Measurements from ENCODE around the gene BBS10.
"Not testable (repeated sequence)": the region's sequence is repeated elsewhere in the genome, so short reads cannot be mapped to it uniquely, and the experiment has no call there.

BBS10 gene

DNA sequence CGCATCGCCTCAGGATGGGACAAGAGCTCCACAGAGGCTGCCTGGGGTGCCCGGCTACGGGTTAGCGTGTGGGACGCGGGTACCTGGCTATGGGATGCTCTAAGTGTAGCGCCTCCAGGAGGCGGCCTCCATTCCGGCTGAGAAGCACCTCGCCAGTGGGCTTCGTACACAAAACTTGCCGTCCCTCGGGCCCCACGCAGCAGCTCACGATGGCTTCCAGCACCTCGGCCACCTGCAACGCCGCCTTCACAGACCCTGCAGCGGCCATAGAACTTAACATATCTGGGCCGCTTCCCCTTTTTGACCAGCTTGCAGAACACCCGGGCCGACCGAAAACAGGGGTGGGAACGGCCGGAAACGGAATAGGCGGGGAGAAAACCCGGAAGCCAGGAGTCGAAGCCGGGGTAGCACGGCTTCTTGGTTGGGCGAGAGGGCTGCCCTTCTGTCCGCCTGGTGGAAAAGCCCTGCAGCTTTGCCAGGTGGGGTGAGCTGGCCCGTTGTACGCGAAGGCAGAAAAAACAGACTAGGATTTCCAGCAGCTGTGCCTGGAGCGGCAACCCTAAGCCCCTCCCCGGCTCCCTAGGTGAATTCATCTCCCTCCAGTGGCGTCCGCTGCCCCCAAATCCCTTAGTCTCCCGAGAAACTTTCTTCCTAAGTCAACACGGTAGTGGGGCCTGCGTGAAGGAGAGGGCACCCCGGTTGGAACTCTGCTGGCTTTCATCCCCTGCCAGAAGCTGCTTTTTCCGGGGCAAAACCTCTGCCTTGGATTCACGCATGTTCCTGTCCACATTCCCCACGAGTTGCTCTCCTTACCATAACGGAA is at the start of gene BBS10:
Gene BBS10 (minus strand): TSS at position 337 of the 823 bp plus-strand sequence. CDS start 57 bp downstream, at position 280.
- H3K27ac ChIP-seq, result peak within 1 kb of the TSS; percentile 85
- TF ChIP-seq, protein P1, sequence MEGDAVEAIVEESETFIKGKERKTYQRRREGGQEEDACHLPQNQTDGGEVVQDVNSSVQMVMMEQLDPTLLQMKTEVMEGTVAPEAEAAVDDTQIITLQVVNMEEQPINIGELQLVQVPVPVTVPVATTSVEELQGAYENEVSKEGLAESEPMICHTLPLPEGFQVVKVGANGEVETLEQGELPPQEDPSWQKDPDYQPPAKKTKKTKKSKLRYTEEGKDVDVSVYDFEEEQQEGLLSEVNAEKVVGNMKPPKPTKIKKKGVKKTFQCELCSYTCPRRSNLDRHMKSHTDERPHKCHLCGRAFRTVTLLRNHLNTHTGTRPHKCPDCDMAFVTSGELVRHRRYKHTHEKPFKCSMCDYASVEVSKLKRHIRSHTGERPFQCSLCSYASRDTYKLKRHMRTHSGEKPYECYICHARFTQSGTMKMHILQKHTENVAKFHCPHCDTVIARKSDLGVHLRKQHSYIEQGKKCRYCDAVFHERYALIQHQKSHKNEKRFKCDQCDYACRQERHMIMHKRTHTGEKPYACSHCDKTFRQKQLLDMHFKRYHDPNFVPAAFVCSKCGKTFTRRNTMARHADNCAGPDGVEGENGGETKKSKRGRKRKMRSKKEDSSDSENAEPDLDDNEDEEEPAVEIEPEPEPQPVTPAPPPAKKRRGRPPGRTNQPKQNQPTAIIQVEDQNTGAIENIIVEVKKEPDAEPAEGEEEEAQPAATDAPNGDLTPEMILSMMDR (conservative IDR thresholded peaks at IDR 0.05), result peak; percentile 57
- 0 out of 2 replicates have a peak, but pooled peaks have one; percentile 12 for TF ChIP-seq ZFX (IDR thresholded peaks at IDR 0.05)

DNA sequence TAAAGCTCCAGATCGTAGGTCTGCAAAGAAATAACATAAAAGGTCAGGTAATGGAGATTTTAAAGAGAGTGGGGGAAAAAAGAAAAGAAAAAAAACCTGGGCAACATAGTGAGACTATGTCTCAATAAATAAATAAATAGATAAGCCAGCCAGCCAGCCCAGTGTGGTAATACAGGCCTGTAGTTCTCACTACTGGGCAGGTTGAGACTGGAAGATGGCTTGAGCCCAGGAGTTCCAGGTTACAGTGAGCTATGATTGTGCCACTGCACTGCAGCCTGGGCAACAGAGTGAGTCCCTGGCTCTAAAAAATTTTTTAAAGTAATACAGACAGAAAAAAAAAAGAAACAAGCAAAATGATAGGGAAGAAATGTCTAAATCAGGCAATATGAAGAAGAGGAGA is 43.2 kb upstream of the BBS10 start:
- TF ChIP-seq ZFX (IDR thresholded peaks at IDR 0.05), result no peak
- TF ChIP-seq, protein P1 (conservative IDR thresholded peaks at IDR 0.05), result no peak
- no peak overlapping the region for H3K27ac ChIP-seq

DNA sequence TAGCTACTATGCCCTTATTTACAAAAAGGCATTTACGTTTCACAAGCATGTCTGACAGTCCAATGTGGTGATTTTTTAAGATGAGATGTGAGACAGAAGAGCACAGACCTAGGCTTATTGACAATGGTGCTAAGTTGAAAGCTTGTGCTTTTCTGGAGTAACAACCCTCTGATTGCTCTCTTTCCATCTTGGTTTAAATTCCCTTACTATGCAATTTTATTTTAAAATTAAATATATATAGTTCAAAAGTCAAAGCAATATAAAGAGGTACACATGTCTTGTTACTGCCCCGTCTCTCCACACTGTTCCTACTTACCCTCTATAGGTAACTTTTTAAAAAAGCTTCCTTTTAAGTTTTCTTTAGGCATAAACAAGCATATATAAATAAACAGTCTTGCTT is 39.4 kb upstream of the BBS10 start:
- H3K27ac ChIP-seq, result no peak overlapping the region
- no peak for TF ChIP-seq ZFX (IDR thresholded peaks at IDR 0.05)
- TF ChIP-seq, protein P1 (conservative IDR thresholded peaks at IDR 0.05), result no peak

DNA sequence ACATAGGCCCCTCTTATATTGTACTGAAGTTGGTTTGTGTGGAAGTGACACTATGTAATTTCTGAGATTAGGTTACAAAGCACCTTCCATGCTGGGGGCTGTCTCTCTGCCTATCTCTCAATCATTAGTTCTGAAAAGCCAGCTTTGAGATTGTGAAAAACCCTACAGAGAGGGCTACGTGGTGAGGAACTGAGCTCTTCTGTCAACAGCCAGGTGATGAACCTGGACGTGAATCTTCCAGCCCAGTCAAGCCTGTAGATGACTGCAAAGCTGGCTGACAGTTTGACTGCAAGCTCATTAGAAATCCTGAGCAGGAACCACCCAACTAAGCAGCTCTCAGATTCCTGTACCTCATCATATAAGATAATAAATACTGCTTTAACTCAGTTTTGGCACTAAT is 36.3 kb upstream of the BBS10 start:
- no peak for TF ChIP-seq ZFX (IDR thresholded peaks at IDR 0.05)
- TF ChIP-seq, protein P1 (conservative IDR thresholded peaks at IDR 0.05), result no peak
- H3K27ac ChIP-seq, result no peak overlapping the region

DNA sequence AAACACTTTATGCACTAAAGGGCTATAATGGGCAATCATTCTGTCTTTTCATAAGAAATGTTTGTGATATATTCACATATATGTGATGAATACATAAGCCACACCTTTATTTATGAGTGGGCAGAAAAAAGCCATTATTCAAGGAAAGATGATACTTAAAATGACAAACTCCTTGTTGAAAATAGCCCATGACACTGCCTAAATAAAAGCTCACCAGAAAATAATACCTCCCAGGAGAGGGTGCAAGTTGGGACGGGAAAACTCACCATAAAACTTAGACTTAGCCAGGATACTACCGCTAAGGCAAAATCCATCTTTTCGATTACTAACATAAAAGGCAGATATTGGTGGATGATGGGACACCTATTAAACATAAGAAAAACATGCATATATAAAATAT is 35.8 kb upstream of the BBS10 start:
- TF ChIP-seq, protein P1 (conservative IDR thresholded peaks at IDR 0.05), result no peak
- TF ChIP-seq ZFX (IDR thresholded peaks at IDR 0.05), result no peak
- no peak overlapping the region for H3K27ac ChIP-seq

DNA sequence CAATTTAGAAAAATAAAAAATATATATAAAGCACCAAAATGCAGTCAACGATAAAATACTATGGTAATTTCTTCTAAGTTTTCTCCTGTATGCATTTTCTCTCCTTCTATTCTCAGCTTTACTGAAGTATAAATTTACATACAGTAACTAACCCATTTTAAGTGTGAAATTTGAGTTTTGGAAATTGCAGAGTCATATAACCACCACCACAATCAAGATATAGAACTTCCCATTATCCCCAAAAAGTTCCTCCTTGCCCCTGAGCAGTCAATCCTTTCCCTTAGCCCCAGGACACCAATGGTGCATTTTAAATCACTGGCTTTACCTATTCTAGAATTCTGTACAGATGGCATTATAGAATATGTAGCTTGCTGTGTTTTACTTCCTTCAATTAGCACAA is 31.0 kb upstream of the BBS10 start:
- no peak overlapping the region for H3K27ac ChIP-seq
- TF ChIP-seq, protein P1 (conservative IDR thresholded peaks at IDR 0.05), result no peak
- TF ChIP-seq ZFX (IDR thresholded peaks at IDR 0.05), result no peak

DNA sequence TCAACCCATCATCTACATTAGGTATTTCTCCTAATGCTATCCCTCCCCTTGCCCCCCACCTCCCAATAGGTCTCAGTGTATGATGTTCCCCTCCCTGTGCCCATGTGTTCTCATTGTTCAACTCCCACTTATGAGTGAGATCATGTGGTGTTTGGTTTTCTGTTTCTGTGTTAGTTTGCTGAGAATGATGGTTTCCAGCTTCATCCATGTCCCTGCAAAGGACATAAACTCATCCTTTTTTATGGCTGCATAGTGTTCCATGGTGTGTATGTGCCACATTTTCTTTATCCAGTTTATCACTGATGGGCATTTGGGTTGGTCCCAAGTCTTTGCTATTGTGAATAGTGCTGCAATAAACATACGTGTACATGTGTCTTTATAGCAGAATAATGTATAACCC is 28.7 kb upstream of the BBS10 start:
- not testable (repeated sequence) for H3K27ac ChIP-seq

DNA sequence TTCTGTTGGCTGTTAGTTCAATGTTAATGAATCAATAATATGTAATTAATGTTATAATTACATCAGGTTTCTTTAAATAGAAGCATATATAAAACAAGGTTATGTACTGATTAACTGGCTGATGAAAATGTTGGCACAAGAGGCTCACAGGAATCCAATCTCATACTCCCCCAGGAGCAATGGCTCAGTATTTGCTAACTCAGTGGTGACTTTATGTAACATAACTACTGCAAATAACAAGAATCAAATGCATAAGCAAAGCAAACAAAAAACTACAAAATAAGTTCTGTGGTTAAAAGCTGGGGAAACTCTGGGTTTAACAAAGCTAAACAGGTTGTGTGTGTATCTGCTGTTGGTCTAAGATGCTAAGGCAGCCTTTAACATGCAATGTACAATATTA is 27.7 kb upstream of the BBS10 start:
- no peak overlapping the region for H3K27ac ChIP-seq
- TF ChIP-seq, protein P1 (conservative IDR thresholded peaks at IDR 0.05), result no peak
- no peak for TF ChIP-seq ZFX (IDR thresholded peaks at IDR 0.05)

All from C4-2B (cell line).